IPS-NIHi11 (cell line): ENCODE data around the gene HDAC10.
A peak's percentile ranks its signal among the peaks of the same experiment; 100 is the strongest.

ENCODE experiments used
- DNase-seq: peaks from one replicate; pipeline ENCODE4 v3.0.0; 2012; ENCODE audit warnings: mixed read lengths, low spot score

HDAC10 gene, protein sequence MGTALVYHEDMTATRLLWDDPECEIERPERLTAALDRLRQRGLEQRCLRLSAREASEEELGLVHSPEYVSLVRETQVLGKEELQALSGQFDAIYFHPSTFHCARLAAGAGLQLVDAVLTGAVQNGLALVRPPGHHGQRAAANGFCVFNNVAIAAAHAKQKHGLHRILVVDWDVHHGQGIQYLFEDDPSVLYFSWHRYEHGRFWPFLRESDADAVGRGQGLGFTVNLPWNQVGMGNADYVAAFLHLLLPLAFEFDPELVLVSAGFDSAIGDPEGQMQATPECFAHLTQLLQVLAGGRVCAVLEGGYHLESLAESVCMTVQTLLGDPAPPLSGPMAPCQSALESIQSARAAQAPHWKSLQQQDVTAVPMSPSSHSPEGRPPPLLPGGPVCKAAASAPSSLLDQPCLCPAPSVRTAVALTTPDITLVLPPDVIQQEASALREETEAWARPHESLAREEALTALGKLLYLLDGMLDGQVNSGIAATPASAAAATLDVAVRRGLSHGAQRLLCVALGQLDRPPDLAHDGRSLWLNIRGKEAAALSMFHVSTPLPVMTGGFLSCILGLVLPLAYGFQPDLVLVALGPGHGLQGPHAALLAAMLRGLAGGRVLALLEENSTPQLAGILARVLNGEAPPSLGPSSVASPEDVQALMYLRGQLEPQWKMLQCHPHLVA

DNA sequence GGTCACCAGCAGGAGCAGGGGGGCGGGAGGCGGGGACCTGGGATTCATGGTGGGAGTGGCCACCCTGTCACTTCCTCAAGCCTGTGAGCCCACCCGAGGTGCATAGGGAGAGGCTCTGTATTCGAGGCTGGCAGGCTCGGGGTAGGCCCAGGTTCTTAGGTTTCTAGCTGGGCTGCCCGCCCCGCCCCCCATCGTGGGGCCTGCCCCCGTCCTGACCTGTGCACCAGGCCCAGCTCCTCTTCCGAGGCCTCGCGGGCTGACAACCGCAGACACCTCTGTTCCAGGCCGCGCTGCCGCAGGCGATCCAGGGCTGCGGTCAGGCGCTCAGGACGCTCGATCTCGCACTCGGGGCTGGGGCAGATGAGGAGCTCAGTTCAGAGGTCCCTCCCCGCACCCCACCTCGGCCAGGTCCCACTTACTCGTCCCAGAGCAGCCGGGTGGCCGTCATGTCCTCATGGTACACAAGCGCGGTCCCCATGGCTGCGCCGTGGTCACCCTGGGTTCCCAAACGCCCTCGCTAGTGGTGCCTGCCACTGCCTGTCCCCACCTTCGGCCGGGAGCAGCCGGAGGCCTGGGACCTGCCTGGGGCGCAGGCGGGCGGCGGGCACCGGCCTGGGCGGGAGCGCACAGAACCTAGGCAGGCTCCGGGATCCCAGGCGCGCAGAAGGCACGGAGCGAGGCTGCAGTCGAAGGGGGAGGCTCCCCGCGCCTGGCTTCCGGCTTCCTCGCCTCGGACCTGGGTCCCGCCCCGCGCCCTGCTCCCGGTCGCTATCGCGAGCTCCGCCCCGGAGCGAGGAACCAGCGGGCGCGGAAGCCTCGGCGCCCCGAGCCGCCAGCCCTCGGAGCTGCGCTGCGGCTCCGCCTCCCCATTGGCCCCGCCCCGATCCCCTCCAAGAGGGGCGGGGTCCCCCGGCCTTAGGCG, at the start of gene HDAC10:
TSS of gene HDAC10 (minus strand) at position 711 of the 922 bp plus-strand sequence. CDS start at position 478, 233 bp downstream.
- DNase-seq: peak; percentile 94

DNA sequence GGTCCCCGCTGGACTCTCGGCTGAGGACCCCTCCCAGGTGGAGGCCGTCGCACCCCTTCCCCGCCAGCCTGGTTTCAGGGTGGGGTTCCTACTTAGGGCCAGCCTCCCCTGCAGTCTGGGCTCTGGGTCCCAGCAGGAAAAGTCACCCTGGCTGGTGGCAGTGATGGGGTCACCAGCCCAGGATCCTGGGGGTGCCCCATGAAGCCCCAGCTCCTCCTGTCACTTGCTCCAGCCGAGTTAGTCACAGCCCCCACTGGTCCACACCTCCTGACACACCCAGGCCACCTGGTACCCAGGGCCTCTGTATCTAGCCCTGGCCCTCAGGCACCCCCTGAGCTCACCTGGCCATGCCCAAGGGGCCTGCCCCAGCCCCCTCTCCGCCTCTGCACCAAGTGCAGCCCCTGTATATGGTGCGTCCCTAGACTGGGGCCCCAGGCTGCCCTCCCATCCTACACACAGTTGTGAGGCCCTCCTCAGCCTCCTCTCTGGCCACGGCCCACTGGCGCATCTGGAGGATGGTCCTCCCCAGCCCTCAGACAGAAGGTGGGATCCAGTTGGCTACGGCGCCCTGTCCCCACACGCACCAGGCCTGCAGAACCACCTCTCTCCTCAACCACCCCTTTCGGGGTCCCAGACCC, 49.7 kb upstream of the HDAC10 start:
- no peak for DNase-seq

DNA sequence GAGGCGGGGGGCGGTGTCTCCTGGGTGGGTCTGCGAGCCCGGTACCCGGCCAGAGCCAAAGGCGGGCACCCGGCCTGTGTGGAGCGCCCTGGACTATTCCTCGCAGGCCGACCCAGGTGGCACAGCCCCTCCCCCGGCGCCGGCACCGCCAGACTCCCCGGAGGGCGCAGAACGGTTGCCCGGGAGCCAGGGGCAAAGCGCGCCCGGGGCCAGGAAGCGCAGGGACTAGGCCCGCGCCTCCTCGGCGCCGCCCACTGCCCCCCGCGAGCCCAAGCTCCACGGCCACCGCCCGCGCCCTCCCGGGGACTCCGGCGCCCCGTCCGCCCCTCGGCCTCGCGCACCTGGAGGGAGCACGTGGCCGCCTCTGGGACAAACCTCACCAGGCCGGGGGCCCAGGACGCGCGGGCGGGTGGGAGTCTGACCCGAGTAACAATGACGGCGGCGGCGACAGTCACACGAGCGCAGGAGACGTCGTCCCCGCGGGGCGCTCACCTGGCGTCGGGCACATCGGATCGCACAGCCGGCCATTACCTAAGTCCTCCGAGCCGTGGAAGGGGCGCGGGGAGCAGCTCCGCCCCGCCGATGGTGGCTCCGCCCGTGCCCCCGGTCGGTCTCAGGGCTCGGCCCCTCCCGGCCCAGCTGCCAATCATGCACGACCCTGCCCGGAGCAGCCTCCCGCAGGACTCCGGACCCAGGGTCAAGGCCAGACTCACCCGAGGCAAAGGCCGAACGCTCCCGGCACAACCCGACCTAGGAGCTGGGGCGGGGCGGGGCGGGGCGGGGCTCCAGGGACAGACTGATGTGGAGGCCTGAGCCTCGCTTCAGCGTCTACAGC, 48.9 kb upstream of the HDAC10 start:
- peak; percentile 83 for DNase-seq

DNA sequence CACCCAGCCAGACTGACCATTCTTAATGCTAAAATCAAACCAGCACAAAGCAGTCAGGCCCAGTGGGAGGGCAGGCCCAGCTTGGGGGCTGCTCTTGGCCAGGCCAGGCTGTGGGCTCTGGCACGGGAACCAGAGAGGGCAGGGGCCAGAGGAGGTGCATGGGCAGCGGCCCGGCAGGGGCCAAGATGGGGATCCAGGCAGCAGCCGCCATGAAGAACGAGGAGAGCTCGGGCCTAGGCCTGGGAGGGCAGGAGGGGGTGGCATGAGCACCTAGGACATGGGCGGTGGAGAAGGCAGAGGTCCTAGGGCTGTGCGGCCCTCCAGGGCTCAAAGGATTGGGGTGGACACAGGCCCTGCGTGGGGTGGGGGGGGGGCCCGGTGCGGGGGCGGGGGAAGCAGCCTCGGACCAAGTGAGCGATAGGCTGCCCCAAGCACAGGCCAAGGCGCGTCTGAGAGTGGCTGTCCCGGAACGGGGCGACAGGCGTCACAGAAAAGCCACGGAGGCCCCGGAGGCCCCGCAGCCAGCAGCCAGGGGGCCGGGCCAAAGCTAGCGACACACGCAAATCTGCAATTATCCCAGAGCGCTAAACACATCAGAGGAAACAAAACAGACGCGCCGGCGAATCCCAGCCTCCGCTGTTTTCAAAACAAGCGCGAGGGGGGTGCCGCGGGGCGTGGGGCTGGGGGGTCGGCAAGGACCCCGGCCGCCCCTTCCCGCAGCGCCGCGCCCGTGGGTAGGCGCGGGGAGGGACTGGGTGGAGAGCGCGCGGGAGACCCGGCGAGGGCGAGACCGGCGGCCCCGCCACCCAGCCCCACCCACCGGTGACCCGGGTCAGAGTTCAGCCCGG, 48.1 kb upstream of the HDAC10 start:
- no peak for DNase-seq

DNA sequence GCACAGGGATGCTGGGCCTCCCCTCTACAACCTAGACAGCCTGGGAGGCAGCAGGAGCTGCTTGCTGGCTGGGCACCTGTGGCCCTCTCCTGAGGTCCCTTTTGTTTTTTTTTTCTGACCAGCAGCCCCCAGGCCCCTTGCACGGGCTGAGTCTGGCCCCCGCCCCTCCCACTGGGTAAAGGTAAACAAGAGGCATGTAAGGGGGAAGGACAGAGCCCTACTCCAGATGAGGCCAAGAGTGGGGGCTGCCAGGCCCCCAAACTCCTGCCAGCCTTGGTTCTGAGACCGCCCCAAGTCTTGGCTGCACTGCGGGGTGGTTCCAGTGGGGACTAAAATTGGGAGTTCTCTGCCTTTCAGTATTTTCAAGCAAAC, 47.2 kb upstream of the HDAC10 start:
- no peak for DNase-seq

DNA sequence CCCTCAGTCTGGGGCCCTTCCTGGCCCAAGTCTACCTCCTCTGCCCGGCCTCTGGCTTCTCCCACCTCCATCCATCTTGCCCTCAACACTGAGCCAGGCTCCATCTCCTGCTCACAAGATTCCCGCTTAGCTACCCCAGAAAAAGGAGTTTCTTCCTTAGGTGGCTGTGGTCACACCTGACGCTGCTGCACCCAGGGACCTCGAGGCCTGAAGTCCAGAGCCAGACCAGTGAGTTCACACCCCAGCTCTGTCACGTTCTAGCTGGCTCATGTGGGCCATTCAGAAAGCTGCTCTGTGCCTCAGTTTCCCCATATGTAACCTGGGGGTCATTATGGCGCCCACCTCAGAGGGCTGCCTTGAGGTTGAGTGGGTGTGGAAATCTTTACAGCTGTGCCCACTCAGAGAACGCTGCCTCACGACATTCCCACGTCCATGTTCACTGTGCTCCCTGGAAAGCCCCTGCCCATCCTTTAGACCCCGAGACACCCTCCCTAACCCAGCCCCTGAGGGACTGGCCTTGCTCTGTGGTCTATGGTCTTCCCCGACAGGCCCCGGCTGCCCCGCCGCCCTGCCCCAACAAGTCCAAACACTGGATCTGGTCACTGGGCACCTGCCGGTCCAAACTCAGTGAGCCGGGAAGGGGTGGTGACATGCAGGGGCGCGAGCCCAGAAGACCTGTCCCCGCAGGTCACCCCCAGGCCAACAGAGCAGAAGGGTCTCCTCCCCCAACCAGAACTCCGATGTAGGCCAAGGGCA, 46.6 kb upstream of the HDAC10 start:
- no peak for DNase-seq

DNA sequence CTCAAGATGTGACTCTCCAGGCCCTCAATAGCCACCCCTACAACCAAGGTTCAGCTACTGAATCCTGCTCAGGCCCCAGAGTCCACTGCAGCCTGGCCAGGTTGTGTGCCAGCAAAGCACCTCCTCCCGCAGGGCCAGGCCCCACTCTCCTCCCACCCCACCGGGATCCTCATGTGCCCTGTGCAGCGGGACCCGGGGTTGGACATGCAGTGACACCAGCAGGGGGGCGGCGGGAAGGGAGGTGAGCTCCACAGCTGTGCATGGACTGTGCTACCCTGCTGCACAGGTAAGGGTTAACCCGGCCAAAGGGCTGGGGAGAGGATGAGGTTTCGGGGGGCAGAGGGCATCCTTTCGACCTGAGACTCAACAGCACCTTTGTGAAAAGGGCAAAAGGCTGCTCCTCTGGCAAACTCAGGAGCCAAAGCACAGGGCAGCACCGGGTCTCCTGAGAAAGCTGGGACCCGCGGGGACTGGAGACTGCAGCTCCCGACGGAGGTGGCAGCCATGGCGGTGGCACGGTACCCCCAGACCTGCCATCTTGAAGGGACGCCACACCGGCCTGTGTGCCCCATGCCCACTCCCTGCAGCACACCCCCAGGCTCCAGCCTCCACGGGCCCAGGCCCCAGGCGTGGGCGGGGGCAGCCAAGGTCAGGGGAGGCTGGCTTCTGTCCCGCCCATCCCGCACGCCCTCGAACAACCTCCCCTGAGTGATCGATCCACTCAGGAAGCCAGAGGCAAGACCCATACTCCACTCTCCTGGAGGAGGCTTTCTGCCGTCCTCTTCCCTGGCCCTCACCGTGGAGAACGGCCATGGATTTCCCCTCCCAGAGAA, 45.8 kb upstream of the HDAC10 start:
- DNase-seq: no peak

DNA sequence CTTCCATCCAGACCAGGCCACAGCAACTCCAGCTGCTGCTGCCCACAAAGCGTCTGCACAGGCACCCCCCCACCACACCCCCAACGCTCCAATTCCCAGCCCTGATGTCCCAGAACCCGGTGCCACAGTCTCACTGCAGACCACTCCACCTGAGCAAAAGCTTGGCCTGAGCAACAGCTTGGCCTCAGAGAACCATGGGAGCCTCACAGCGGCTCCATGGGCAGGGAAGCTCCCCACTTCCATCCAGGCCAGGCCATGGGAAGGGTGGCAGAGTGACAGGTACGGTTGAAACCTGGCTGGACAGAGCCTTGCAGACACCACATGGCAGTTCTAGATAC, 43.2 kb upstream of the HDAC10 start:
- DNase-seq: no peak

DNA sequence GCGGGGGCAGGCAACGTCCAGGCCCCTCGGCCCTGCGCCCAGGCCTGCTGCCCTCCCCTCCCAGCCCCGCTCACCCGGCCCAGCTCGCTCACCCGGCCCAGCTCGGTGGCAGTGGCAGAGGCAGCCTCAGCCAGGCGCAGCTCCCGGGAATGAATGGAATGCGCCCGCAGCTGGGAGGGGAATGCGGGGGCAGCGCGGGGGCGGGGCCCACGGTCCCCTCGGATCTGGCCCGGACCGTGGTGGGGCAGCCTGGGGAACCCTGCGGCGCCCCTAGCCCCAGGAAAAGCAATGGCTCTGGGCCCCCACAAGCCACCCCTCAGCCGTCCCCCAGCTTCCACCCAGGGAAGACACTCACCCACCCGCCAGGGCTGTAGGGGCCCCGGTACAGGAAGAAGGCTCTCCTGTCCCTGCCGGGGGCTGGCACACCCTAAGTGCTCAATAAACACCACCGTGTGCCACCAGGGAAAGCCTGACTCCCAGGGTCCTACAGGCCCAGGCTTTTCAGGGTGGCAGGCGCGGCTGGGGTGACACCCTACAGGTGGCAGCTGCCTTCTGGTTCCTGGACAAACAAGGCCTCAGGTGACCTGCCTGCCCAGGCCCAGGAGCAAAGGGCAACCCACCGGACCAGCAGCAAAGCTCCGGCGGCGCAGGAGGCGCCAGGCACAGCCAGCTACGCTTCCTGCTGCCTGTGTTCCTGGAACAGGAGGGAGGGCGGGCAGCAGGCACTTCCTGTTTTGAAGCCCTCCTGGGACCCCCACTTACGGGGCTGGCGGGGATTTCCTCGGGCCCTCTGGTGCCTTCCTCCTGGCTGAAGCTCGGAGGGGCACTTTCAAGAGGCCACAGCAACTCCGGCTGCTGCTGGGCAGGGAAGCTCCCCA, 42.6 kb upstream of the HDAC10 start:
- peak; percentile 95 for DNase-seq

DNA sequence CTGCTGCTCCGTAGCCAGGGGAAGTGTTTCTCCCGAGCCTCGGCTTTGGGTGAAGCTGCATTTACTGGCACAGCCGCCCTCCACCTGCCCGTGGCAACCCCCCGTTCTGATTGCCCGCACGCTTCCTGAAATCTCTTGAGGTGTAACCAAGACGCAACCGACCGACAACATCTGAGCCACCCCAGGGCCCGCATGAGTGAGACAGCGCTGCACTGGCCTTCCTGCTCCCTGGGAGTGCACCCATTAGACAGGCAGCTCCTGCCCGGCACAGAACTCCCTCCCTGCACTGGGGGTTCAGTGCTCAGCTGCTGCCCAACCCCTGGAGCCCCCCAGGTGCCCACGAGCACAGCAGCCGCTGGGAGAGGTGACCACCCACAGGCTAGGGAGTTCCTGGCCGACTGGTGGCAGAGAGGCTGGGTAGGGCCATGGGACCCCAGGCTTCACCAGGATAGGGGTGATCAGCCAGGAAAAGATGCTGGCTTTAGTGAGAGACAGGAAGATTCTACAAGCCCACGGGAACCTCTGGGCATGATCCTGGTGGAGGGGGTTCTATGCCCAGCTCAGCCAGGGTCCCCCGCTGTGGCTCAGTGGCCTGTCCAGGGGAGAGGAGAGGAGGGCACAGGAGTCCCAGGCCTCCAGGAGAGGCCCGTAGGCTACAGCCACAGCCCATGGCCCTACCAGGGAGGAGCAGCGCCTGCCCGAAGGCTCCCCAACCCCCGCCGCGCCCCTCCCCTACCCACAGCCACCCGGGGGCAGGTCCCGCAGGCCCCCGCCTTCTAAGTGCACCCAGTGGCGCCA, 41.8 kb upstream of the HDAC10 start:
- no peak for DNase-seq

DNA sequence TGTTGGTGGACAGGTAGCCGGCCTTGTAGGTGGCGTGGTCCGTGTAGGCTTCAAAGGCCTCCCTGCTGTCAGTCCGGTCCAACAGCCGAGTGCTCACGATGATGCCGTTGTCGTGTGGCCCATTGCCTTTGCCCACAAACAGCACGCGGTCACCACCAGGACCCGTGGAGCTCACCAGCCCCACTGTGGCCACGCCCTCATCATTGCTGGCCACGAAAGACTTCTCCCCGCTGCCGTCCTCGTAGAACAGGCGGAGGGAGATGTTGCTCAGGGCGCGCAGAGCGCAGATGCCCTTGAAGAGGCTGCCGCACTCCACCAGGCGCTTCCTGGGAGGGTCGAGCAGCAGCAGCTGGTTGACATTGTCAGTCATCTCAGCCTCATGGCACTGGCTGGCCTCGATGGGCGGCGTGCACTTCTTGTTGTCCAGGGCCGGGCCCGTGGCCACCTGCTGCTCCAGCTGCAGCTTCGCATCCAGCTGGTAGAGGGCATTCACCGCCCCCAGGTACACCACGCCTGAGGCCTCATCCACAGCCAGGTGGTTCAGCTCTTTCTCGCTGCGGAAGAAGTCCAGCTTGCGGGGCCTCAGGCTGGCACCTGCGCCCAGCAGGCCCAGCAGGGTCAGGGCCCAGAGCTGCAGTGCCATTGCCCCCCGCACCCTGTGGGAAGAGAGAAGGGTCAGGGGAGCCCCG, 39.0 kb upstream of the HDAC10 start:
- DNase-seq: no peak

DNA sequence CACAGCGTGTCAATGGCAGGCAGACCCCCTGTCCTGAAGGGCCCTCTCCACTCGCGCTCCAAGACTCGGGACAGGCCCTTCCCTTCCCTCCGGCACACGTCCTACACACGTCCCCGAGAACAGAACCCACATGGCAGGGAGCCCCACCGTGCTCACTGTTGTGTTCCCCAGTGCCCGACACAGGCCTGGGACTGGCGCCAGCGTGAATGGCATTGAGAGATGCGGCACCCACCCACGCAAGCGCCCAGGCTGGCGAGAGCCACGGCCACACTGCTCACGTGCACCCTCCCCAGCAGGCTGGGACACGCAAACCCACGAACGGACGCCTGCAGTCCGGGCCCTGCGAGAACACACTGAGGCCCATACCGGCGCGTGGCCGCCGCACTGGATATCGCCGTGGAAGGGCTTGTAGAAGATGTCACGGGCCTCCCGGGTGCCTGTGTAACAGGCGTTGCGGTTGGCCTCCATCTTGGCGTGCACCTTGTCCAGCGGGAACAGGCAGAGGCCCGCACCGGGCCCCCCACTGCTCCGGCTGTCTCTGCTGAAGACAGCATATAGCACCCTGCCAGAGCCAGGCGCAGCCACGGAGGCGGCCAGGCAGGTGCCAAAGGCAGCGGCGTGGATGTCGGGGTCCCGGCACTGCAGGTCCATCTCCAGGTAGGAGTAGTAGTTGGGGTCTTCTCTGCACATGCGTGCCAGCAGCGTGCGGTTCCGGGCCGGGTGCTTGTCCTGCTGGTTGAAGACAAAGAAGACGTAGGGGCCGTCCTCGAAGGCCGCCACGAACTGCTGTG, 38.3 kb upstream of the HDAC10 start:
- no peak for DNase-seq

DNA sequence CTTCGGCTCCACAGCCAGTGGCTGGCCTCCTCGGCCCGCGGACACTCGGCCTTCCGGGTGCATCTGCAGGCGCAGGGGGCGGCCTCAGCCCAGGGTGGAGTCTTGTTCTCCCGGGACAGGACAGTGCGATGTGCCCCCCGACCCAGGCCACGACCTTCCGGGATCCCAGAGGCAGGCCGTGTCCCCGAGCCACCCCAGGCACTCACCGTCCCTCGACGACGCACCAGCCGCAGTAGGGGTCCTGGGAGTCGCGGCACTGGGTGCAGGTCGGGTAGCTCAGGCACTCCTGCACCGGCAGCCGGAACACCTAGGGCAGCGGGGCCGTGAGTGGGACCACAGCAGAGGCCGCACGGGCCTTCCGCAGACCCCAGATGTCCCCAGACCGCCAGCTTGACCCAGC, 36.7 kb upstream of the HDAC10 start:
- DNase-seq: no peak

DNA sequence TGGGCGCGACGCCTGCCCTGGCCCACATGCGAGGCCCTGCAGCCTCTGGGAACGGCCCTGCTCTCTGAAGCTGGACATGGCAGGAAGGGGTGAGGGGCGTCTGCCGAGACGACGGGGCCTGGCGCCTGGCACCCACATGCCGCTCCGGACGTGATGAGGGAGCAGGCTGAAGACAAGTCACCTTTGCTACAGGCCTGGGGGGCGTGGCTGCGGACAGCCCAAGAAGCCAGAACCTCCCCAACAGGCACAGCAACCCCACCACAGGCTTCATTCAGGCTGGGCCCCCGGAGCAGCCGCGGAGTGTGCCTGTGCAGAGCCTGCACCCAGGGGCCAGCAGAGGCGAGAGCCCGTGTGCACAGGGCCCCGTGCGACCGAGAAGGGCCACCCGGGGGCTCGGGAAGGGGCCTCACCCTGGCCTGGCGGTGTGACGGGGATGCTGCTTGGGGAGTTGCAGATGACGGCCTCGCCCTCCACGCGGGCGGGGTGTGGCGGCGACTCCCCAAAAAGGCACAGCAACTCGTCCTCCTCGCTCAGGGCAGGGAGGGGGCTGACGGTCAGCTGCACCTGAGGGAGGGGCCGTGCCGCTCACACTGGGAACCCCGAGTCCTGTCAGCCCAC, 35.7 kb upstream of the HDAC10 start:
- DNase-seq: no peak

DNA sequence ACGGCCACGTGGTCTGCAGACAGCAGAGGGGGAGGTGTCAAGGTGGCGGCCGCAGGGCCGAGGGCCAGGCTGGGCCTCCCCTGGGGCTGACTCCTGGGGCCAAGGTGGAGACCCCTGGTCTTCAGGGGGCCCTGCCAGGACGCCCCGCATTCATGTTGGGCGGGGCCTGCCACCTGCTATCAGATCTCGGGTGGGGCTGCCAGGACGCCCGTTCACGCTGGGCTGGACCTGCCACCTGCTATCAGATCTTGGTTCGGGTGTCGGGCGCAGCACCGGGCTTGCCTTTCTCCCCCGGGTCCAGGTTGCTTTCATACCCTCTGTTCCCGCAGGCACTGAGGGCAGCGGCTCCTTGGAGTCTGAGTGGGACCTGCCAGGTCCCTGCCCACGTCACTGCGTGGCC, 35.2 kb upstream of the HDAC10 start:
- DNase-seq: no peak
